Measurements from ENCODE around the gene SRP54.

DNA sequence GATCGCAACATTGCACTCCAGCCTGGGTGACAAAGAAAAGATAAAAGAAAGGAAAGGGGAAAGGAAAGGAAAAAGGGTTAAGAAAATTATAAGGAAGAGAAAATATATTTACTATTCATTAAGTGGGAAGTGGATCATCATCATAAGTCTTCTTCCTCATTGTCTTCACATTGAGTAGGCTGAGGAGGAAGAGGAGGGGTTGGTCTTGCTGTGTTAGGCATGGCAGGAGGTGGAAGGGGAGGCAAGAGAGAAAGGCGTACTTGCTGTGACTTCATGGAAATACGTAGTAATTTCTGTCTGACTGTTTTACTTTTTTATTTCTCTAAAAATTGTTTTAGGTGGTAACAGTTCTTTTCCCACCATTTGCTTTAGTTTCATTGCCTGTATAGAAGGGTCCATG is 89.4 kb downstream of the SRP54 start:
- TF ChIP-seq, protein P1, sequence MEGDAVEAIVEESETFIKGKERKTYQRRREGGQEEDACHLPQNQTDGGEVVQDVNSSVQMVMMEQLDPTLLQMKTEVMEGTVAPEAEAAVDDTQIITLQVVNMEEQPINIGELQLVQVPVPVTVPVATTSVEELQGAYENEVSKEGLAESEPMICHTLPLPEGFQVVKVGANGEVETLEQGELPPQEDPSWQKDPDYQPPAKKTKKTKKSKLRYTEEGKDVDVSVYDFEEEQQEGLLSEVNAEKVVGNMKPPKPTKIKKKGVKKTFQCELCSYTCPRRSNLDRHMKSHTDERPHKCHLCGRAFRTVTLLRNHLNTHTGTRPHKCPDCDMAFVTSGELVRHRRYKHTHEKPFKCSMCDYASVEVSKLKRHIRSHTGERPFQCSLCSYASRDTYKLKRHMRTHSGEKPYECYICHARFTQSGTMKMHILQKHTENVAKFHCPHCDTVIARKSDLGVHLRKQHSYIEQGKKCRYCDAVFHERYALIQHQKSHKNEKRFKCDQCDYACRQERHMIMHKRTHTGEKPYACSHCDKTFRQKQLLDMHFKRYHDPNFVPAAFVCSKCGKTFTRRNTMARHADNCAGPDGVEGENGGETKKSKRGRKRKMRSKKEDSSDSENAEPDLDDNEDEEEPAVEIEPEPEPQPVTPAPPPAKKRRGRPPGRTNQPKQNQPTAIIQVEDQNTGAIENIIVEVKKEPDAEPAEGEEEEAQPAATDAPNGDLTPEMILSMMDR (IDR thresholded peaks at IDR 0.05): no peak
- TF ChIP-seq EZH2 (IDR thresholded peaks at IDR 0.05): no peak
- no peak for TF ChIP-seq EZH2phosphoT487 (IDR thresholded peaks at IDR 0.05)

Measured in neural progenitor cell (in vitro differentiated cells).